ENCODE data around the gene SLC17A1.

SLC17A1 gene

GRCh38 chr6:25831532-25832306, at the start of gene SLC17A1:
Gene SLC17A1 (minus strand): TSS chr6:25832052. CDS start chr6:25830557, 1,495 bp downstream.
- DNase-seq: no peak

- DNase-seq: no peak
Observed at GRCh38 chr6:25880601-25881000, 48.7 kb upstream of the SLC17A1 start.

- no peak for DNase-seq
Observed at GRCh38 chr6:25878721-25879322, 47.0 kb upstream of the SLC17A1 start.

- DNase-seq: no peak
Observed at GRCh38 chr6:25875926-25876602, 44.2 kb upstream of the SLC17A1 start.

- DNase-seq: no peak
Observed at GRCh38 chr6:25875563-25875905, 43.7 kb upstream of the SLC17A1 start.

- DNase-seq: peak; percentile 18 to 33
Observed at GRCh38 chr6:25874822-25875562, 43.1 kb upstream of the SLC17A1 start.

GRCh38 chr6:25874118-25874517, 42.3 kb upstream of the SLC17A1 start, which contains the start of gene SLC17A3:
Gene SLC17A3 (minus strand): TSS chr6:25874243. CDS start chr6:25868387, 5,856 bp downstream.
- DNase-seq: no peak

GRCh38 chr6:25872814-25873213, 41.0 kb upstream of the SLC17A1 start:
- DNase-seq: no peak

- DNase-seq: no peak
Observed at GRCh38 chr6:25869840-25870239, 38.0 kb upstream of the SLC17A1 start.

GRCh38 chr6:25868436-25869183, 36.8 kb upstream of the SLC17A1 start:
- DNase-seq: no peak

- no peak for DNase-seq
Observed at GRCh38 chr6:25866011-25866410, 34.2 kb upstream of the SLC17A1 start.

GRCh38 chr6:25863360-25863759, 31.5 kb upstream of the SLC17A1 start:
- DNase-seq: no peak

GRCh38 chr6:25862199-25862598, 30.3 kb upstream of the SLC17A1 start:
- no peak for DNase-seq

GRCh38 chr6:25852756-25853155, 20.9 kb upstream of the SLC17A1 start:
- no peak for DNase-seq

GRCh38 chr6:25851961-25852360, 20.1 kb upstream of the SLC17A1 start:
- DNase-seq: no peak

GRCh38 chr6:25844518-25844917, 12.7 kb upstream of the SLC17A1 start:
- no peak for DNase-seq

- DNase-seq: no peak
Observed at GRCh38 chr6:25842526-25842925, 10.7 kb upstream of the SLC17A1 start.

- no peak for DNase-seq
Observed at GRCh38 chr6:25835442-25836283, 3.8 kb upstream of the SLC17A1 start.

- DNase-seq: no peak
Observed at GRCh38 chr6:25834950-25835349, 3.1 kb upstream of the SLC17A1 start.

- no peak for DNase-seq
Observed at GRCh38 chr6:25833136-25833535, 1.3 kb upstream of the SLC17A1 start.

- DNase-seq: no peak
Observed at GRCh38 chr6:25832670-25833069, 818 bp upstream of the SLC17A1 start.

- DNase-seq: no peak
Observed at GRCh38 chr6:25832307-25832662, 433 bp upstream of the SLC17A1 start.

Measured in inflammatory macrophage treated with lipopolysaccharide for 1 hour (primary cell).